ENCODE results near the gene CRYZ. TPM values are rescaled to one million over a fixed set of nuclear protein-coding genes. Genes with fewer than 3 reads are reported as not detected.

Gene CRYZ
- total RNA-seq, 1 experiment from 2014 or later: 132 TPM

- intact Hi-C loops (cut with micrococcal nuclease; ENCODE audit: unreplicated experiment): no loop called here
- no peak overlapping the region for H3K27ac Mint-ChIP-seq (ENCODE audit: unreplicated experiment)
Observed at GRCh38 chr1:74693473-74693872, 39.4 kb downstream of the CRYZ start.

GRCh38 chr1:74690909-74691308, 41.9 kb downstream of the CRYZ start:
- H3K9me3 Mint-ChIP-seq (ENCODE audit: low read depth, unreplicated experiment): no peaks in the 10 kb centered on the region
- CTCF ChIA-PET: interaction anchor here (1.7 kb wide), 1 partner anchor 187 kb away, joined by 8 read pairs; no protein-coding TSS in a partner anchor
- TF ChIP-seq CTCF (IDR thresholded peaks at IDR 0.05; ENCODE audit: unreplicated experiment): no peak
- no peak overlapping the region for H3K27ac Mint-ChIP-seq (ENCODE audit: unreplicated experiment)
- no peaks in the 10 kb centered on the region for H3K36me3 Mint-ChIP-seq (ENCODE audit: insufficient read depth, unreplicated experiment)
- BruUV-seq (replicated peaks): no TSS peak
- intact Hi-C loops (cut with micrococcal nuclease; ENCODE audit: unreplicated experiment): loop anchor here (1.0 kb wide), 1 partner anchor 187 kb away; no protein-coding TSS in a partner anchor
- no peak for DNase-seq
- no peak overlapping the region for H3K4me3 Mint-ChIP-seq (ENCODE audit: low read depth, unreplicated experiment)
- no peaks in the 10 kb centered on the region for H3K27me3 Mint-ChIP-seq (ENCODE audit: unreplicated experiment)
- H3K4me1 Mint-ChIP-seq (ENCODE audit: low read depth, unreplicated experiment): peaks cover 11% of the 10 kb centered on the region

More at GRCh38 chr1:74693473-74693872, 39.4 kb downstream of the CRYZ start:
- H3K4me3 Mint-ChIP-seq (ENCODE audit: low read depth, unreplicated experiment): no peak overlapping the region
- BruUV-seq (replicated peaks): no TSS peak
- TF ChIP-seq CTCF (IDR thresholded peaks at IDR 0.05; ENCODE audit: unreplicated experiment): no peak
- no peaks in the 10 kb centered on the region for H3K27me3 Mint-ChIP-seq (ENCODE audit: unreplicated experiment)
- CTCF ChIA-PET: no interaction called here
- H3K4me1 Mint-ChIP-seq (ENCODE audit: low read depth, unreplicated experiment): peaks cover 18% of the 10 kb centered on the region
- no peaks in the 10 kb centered on the region for H3K9me3 Mint-ChIP-seq (ENCODE audit: low read depth, unreplicated experiment)
- DNase-seq: no peak
- H3K36me3 Mint-ChIP-seq (ENCODE audit: insufficient read depth, unreplicated experiment): no peaks in the 10 kb centered on the region

GRCh38 chr1:74690364-74690696, 42.5 kb downstream of the CRYZ start:
- Mint-ChIP-seq H3K27ac (ENCODE audit: unreplicated experiment) (peak overlapping the region; percentile 34), H3K4me1 (ENCODE audit: low read depth, unreplicated experiment) (peaks cover 11% of the 10 kb centered on the region), H3K27me3 (ENCODE audit: unreplicated experiment) (no peaks in the 10 kb centered on the region), H3K4me3 (ENCODE audit: low read depth, unreplicated experiment) (no peak overlapping the region), H3K36me3 (ENCODE audit: insufficient read depth, unreplicated experiment) (no peaks in the 10 kb centered on the region), H3K9me3 (ENCODE audit: low read depth, unreplicated experiment) (no peaks in the 10 kb centered on the region)
- BruUV-seq (replicated peaks): no TSS peak
- no peak for DNase-seq
- intact Hi-C loops (cut with micrococcal nuclease; ENCODE audit: unreplicated experiment): loop anchor here (1.0 kb wide), 1 partner anchor 186 kb away; no protein-coding TSS in a partner anchor
- CTCF ChIA-PET: interaction anchor here (0.6 to 1.7 kb wide), 3 partner anchors 37 to 850 kb away, joined by 4 to 8 read pairs (median 4); no protein-coding TSS in a partner anchor
- TF ChIP-seq CTCF (IDR thresholded peaks at IDR 0.05; ENCODE audit: unreplicated experiment): no peak

GRCh38 chr1:74689621-74690363, 43.1 kb downstream of the CRYZ start:
- TF ChIP-seq CTCF (IDR thresholded peaks at IDR 0.05; ENCODE audit: unreplicated experiment): peak; percentile 63

More at GRCh38 chr1:74689621-74690363, 43.1 kb downstream of the CRYZ start:
- CTCF ChIA-PET: interaction anchor here (0.6 to 1.7 kb wide), 3 partner anchors 37 to 850 kb away, joined by 4 to 8 read pairs (median 4); no protein-coding TSS in a partner anchor
- intact Hi-C loops (cut with micrococcal nuclease; ENCODE audit: unreplicated experiment): loop anchor here (1.0 to 2.0 kb wide), 4 partner anchors 185 to 849 kb away; no protein-coding TSS in a partner anchor
- Mint-ChIP-seq H3K4me1 (ENCODE audit: low read depth, unreplicated experiment) (peaks cover 11% of the 10 kb centered on the region), H3K36me3 (ENCODE audit: insufficient read depth, unreplicated experiment) (no peaks in the 10 kb centered on the region), H3K27me3 (ENCODE audit: unreplicated experiment) (no peaks in the 10 kb centered on the region), H3K4me3 (ENCODE audit: low read depth, unreplicated experiment) (no peak overlapping the region), H3K27ac (ENCODE audit: unreplicated experiment) (peak overlapping the region; percentile 34), H3K9me3 (ENCODE audit: low read depth, unreplicated experiment) (no peaks in the 10 kb centered on the region)
- BruUV-seq (replicated peaks): no TSS peak
- DNase-seq: peak; percentile 61
